ENCODE measurements around the gene ARHGEF39. TPM values are rescaled to one million over a fixed set of nuclear protein-coding genes. Genes with fewer than 3 reads are reported as not detected.

Gene ARHGEF39
- 13.1 to 20.9 TPM (median 19.3 TPM) in 5 replicates for total RNA-seq (2022; extraction: Qiagen RNA extraction)

GRCh38 chr9:35664531-35665470, at the start of gene ARHGEF39:
ARHGEF39 (minus strand) TSS chr9:35665195; CDS start chr9:35665169, 26 bp downstream.

DNA sequence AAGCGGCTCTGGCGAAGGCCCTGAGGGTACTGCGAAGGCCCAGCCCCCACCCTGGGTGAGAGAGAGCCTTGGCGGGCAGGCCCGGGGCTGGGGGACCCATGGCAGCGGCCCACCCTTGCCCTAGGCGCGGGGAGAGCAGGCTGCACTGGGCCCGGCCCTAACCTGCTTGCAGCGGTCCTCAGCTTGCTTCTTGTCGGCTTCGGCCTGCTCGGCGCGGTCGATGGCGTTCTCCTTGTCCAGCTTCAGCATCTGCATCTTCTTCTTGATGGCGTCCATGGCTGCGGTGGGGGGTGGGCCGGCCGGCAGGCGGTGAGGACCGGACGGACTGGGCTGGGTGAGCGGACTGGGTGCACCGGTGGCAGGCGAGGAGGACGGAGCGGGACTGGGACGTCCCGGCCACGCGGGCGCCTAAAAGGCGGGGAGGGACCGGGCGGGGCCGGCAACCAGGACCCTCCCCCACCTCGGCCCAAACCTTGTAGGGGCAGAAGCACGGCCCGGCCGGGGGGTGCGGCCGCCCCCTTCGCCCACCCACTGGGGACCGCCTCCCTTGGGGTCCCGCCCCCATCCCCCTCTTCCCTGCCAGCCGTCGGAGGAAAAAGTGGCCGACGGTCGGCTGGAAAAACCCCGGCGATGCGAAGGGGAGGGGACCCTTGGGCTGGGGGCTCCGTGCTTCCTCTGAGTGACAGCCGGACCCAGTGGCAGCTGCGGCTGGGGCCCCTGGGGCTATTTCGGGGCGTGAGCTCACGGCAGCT, 24.7 kb upstream of the ARHGEF39 start, which contains the start of gene TPM2:
Gene TPM2 (minus strand): TSS at position 384 of the 752 bp plus-strand sequence. CDS start 108 bp downstream, at position 276.

DNA sequence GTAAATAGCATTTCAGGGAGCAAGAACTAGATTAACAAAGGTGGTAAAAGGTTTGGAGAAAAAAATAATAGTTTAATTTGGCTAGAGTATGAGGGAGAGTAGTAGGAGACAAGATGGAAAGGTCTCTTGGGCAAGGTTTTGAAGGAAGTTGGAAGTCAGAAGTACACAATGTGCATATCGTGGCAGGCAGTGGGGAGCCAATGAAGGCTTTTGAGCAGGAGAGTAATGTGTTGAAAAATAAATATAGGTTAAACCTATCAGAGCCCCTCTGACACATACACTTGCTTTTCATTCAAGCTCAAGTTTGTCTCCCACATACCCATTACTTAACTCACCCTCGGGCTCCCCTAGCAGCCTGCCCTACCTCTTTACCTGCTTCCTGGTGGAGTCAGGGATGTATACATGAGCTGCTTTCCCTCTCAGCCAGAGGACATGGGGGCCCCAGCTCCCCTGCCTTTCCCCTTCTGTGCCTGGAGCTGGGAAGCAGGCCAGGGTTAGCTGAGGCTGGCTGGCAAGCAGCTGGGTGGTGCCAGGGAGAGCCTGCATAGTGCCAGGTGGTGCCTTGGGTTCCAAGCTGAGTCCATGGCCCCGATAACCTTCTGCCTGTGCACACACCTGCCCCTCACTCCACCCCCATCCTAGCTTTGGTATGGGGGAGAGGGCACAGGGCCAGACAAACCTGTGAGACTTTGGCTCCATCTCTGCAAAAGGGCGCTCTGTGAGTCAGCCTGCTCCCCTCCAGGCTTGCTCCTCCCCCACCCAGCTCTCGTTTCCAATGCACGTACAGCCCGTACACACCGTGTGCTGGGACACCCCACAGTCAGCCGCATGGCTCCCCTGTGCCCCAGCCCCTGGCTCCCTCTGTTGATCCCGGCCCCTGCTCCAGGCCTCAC, 8.4 kb upstream of the ARHGEF39 start, which contains the start of gene CA9:
Gene CA9 (plus strand): TSS at position 797 of the 893 bp plus-strand sequence. CDS start 32 bp downstream, at position 829.

DNA sequence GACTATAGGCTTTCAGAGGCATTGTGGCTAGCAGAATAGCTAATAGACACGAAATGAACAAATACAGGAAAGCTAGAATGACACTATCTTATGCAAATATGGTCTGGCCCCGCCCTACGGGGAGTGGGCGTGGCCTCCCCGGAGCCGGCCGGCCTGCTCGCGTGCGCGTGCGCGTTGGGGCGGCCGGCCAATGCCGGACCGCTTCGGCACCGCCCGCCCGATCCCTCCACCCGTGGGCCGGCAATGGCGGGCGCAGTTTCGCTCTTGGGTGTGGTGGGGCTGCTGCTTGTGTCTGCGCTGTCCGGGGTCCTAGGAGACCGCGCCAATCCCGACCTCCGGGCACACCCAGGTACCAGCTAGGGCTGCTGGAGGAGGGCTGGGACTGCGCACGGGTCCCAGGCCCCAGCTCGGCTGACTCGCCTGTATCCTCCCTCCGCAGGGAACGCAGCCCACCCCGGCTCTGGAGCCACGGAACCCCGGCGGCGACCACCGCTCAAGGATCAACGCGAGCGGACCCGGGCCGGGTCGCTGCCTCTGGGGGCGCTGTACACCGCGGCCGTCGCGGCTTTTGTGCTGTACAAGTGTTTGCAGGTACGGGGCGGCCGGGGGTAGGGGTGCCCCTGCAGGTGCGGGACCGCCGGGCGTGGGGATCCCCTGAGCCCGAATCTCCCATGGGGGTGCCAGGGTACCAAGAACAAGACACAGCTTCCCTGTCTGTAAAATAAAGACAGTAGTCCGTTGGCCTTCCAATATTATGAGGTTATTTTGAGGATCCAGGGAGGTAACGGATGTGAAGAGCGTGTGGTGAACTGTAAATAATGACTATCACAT, 6.6 kb downstream of the ARHGEF39 start, which contains the start of gene CCDC107:
Gene CCDC107 (plus strand): TSS at position 156 of the 831 bp plus-strand sequence. CDS start 88 bp downstream, at position 244.

GRCh38 chr9:35657546-35658136, 7.4 kb downstream of the ARHGEF39 start, which contains the start of gene RMRP:
RMRP (minus strand) TSS chr9:35658019.

DNA sequence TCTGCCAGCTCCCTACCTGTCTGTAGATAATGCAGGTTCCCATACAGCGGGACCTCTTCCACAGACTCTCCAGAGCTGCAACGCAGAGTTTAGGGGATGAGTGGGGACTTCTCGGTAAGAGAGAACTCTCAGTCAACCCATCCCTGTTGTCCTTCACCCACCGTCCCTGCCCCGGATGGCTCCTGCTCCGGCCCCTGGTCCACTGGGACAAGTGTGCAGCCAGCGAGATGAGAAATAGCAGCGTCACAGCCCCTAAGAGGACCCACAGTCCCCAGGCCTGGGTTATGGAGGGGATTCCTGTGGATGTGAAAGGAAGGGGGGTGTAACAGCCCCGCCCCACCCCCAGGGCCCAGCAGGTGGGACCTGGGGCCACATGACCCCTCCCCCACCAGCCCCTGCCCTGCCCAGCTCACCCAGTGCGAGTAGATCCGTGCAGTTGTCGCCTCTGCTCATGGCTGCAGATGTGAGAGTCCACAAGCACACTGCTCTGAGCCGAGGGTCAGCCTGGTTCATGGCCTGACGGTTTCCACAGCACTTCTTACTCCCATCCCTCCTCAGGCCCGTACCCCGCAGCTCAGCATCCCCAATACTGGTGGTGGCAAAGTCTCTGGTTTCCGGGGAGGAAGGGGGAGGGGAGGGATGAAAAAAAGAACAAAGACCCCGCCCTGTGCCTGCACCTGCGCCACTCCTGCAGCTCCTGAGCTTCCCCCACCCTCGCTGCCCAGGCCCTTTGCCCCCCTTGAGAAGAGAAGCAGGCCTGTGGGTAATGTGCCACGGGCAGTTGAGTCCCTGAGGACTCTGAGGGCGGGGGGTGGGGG, 14.4 kb downstream of the ARHGEF39 start, which contains the start of gene SIT1:
Gene SIT1 (minus strand): TSS at position 591 of the 818 bp plus-strand sequence. CDS start 78 bp downstream, at position 513.

DNA sequence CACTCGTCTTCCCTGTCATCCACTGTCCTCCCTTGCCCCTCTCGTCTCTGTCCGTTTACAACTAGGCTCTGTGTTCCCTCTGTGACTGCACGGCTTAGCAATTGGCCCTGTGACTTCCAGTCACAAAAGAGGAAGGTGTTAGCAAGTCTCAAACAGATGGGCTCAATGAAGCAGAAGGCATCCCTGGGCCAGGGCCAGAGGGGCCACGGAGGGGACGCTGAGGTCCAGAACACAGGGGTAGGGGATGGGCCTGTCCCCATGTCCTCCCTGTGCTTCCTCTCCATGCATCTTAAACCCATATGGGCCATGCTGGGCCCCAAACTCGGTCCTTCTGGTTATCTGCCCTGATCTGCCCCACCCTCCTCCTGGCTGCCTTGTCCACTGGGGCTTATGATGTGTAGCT, 46.7 kb downstream of the ARHGEF39 start, which contains the start of gene CD72:
Gene CD72 (minus strand): TSS at position 89 of the 403 bp plus-strand sequence. CDS start 110 bp downstream, outside the sequence.

Other genes starting within 250 kb of the ARHGEF39 start
- gene RUSC2, start 175.1 kb downstream of the ARHGEF39 start, total RNA-seq (2022; extraction: Qiagen RNA extraction), result 22.4 to 33.2 TPM (median 29.5 TPM) in 5 replicates
- 23.2 to 30.9 TPM (median 29.9 TPM) in 5 replicates for gene TESK1, start 59.9 kb downstream of the ARHGEF39 start, total RNA-seq (2022; extraction: Qiagen RNA extraction)
- 0.06 to 0.18 TPM (median 0.12 TPM) in 4 of 5 replicates, not detected in the other for gene CD72, start 46.8 kb downstream of the ARHGEF39 start, total RNA-seq (2022; extraction: Qiagen RNA extraction)
- not detected in 5 replicates for gene SIT1, start 14.3 kb downstream of the ARHGEF39 start, total RNA-seq (2022; extraction: Qiagen RNA extraction)
- gene RMRP, start 7.2 kb downstream of the ARHGEF39 start, total RNA-seq (2022; extraction: Qiagen RNA extraction), result 4.2 to 11.7 TPM (median 7.0 TPM) in 3 of 5 replicates, not detected in the others
- 21.2 to 27.0 TPM (median 25.3 TPM) in 5 replicates for gene CCDC107, start 6.9 kb downstream of the ARHGEF39 start, total RNA-seq (2022; extraction: Qiagen RNA extraction)
- gene CA9, start 8.7 kb upstream of the ARHGEF39 start, total RNA-seq (2022; extraction: Qiagen RNA extraction), result 4.2 to 7.9 TPM (median 7.3 TPM) in 5 replicates
- gene TPM2, start 24.7 kb upstream of the ARHGEF39 start, total RNA-seq (2022; extraction: Qiagen RNA extraction), result 623 to 688 TPM (median 654 TPM) in 5 replicates
- 110 to 135 TPM (median 123 TPM) in 5 replicates for gene TLN1, start 67.0 kb upstream of the ARHGEF39 start, total RNA-seq (2022; extraction: Qiagen RNA extraction)
- gene CREB3, start 67.5 kb upstream of the ARHGEF39 start, total RNA-seq (2022; extraction: Qiagen RNA extraction), result 58.6 to 69.3 TPM (median 61.3 TPM) in 5 replicates
- gene GBA2, start 84.0 kb upstream of the ARHGEF39 start, total RNA-seq (2022; extraction: Qiagen RNA extraction), result 27.4 to 38.0 TPM (median 34.1 TPM) in 5 replicates
- 12.8 to 17.3 TPM (median 15.8 TPM) in 5 replicates for gene RGP1, start 84.1 kb upstream of the ARHGEF39 start, total RNA-seq (2022; extraction: Qiagen RNA extraction)
- 0.30 to 0.48 TPM (median 0.36 TPM) in 3 of 5 replicates, not detected in the others for gene MSMP, start 89.1 kb upstream of the ARHGEF39 start, total RNA-seq (2022; extraction: Qiagen RNA extraction)
- gene NPR2, start 126.4 kb upstream of the ARHGEF39 start, total RNA-seq (2022; extraction: Qiagen RNA extraction), result 4.6 to 7.4 TPM (median 6.1 TPM) in 5 replicates
- gene SPAG8, start 147.1 kb upstream of the ARHGEF39 start, total RNA-seq (2022; extraction: Qiagen RNA extraction), result 0.44 to 0.64 TPM (median 0.58 TPM) in 5 replicates
- gene HINT2, start 149.8 kb upstream of the ARHGEF39 start, total RNA-seq (2022; extraction: Qiagen RNA extraction), result 69.8 to 110 TPM (median 103 TPM) in 5 replicates
- gene FAM221B, start 163.5 kb upstream of the ARHGEF39 start, total RNA-seq (2022; extraction: Qiagen RNA extraction), result not detected in 5 replicates
- 2.5 to 3.7 TPM (median 3.4 TPM) in 5 replicates for gene TMEM8B, start 164.0 kb upstream of the ARHGEF39 start, total RNA-seq (2022; extraction: Qiagen RNA extraction)
- gene OR13J1, start 205.2 kb upstream of the ARHGEF39 start, total RNA-seq (2022; extraction: Qiagen RNA extraction), result not detected in 5 replicates
- gene HRCT1, start 241.0 kb upstream of the ARHGEF39 start, total RNA-seq (2022; extraction: Qiagen RNA extraction), result 0.12 to 0.38 TPM (median 0.23 TPM) in 5 replicates
- 0.07 TPM in 1 of 5 replicates, not detected in the others for gene SPAAR, start 244.3 kb upstream of the ARHGEF39 start, total RNA-seq (2022; extraction: Qiagen RNA extraction)

Measured in A549 treated with CORT108297 at 1 μM for 4 hours (cell line).